SK-N-SH treated with all-trans-retinoic acid at 6 μM for 48 hours (cell line): ENCODE measurements around the gene PLEKHG3.

Experiments used
- ATAC-seq: fragments of 200-7000 bp; cut with Tn5 transposase; 3 replicates; pipeline ENCODE4 v1.9.1; 2020; ENCODE audit warnings: mild to moderate bottlenecking, moderate library complexity
- BACH2 ChIP-seq: fragments of 250-450 bp; sonication (Bioruptor Pico); IDR thresholded peaks from 2 replicates; pipeline ENCODE4 v1.9.0; 2021; ENCODE audit warnings: mild to moderate bottlenecking, borderline replicate concordance
- CSRNP3 ChIP-seq: fragments of 250-450 bp; sonication (Bioruptor Pico); IDR thresholded peaks from 2 replicates; pipeline ENCODE4 v1.5.1; 2021; ENCODE audit warnings: mild to moderate bottlenecking, moderate library complexity
- OSR1 ChIP-seq: fragments of 250-450 bp; sonication (Bioruptor Pico); IDR thresholded peaks from 2 replicates; pipeline ENCODE4 v1.8.0; 2022; ENCODE audit warnings: moderate library complexity, mild to moderate bottlenecking, inconsistent platforms
- POU6F1 ChIP-seq: fragments of 250-450 bp; sonication (Bioruptor Pico); IDR thresholded peaks from 2 replicates; pipeline ENCODE4 v1.8.0; 2021; ENCODE audit warnings: low read depth, mild to moderate bottlenecking, moderate library complexity, borderline replicate concordance
- SNAI2 ChIP-seq: fragments of 250-450 bp; sonication (Bioruptor Pico); IDR thresholded peaks from 2 replicates; pipeline ENCODE4 v1.5.0; 2020; ENCODE audit warnings: mild to moderate bottlenecking, moderate library complexity
- TCF4 ChIP-seq: fragments of 250-450 bp; sonication (Bioruptor Pico); IDR thresholded peaks from 2 replicates; pipeline ENCODE4 v1.8.0; 2021; ENCODE audit warnings: mild to moderate bottlenecking, moderate library complexity, borderline replicate concordance
- TOX ChIP-seq: fragments of 250-450 bp; sonication (Bioruptor Pico); IDR thresholded peaks from 2 replicates; pipeline ENCODE4 v1.8.0; 2021; ENCODE audit warnings: mild to moderate bottlenecking, moderate library complexity, borderline replicate concordance
- TSHZ2 ChIP-seq: fragments of 250-450 bp; sonication (Bioruptor Pico); IDR thresholded peaks from 2 replicates; pipeline ENCODE4 v1.5.0; 2020; ENCODE audit warnings: mild to moderate bottlenecking, moderate library complexity
- ZFP3 ChIP-seq: fragments of 250-450 bp; sonication (Bioruptor Pico); IDR thresholded peaks from 2 replicates; pipeline ENCODE4 v1.5.0; 2020; ENCODE audit warnings: mild to moderate bottlenecking, moderate library complexity
- ZNF70 ChIP-seq: fragments of 450-650 bp; formaldehyde crosslinking; IDR thresholded peaks from 2 replicates; pipeline ENCODE4 v1.5.0; 2020; ENCODE audit warnings: mild to moderate bottlenecking, moderate library complexity
- TF ChIP-seq, protein P1 (sequence below): fragments of 250-450 bp; sonication (Bioruptor Pico); IDR thresholded peaks from 2 replicates; pipeline ENCODE4 v1.5.1; 2020; ENCODE audit warnings: low read depth, mild to moderate bottlenecking, moderate library complexity

The PLEKHG3 gene

DNA sequence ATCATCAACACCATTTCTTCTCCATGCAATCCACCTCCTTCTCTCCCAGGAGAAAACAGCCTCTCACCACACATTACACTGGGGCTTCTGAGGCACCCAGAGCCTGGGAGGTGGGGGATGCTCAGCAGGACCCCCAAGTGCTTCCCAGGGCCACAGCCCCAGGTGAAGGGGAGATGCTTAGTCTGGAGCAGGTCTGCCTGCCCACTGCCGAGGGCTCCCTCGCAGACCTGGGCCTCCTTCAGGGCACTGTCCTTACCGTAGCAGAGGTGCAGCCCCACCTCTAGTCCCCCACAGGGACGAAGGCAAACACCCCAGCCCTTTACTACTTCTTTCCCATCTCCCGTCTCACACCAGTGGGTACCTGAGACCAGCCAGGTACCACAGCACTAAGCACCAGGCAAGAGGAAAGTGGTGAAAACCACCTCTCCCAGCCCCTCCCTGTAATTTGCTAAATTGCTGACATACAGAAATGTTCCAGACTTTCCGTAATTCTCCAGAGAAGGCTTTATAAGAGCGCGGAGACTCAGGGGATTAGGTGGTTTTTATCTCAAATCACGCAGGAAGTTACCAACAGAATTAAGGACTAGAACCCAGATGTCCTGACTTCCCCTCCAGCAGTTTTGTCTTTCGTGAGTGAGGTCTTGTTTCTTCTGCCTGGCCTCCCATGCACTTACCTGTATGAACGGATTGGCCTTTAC lies 59.0 kb downstream of the PLEKHG3 start (continued):
- TF ChIP-seq, protein P1, sequence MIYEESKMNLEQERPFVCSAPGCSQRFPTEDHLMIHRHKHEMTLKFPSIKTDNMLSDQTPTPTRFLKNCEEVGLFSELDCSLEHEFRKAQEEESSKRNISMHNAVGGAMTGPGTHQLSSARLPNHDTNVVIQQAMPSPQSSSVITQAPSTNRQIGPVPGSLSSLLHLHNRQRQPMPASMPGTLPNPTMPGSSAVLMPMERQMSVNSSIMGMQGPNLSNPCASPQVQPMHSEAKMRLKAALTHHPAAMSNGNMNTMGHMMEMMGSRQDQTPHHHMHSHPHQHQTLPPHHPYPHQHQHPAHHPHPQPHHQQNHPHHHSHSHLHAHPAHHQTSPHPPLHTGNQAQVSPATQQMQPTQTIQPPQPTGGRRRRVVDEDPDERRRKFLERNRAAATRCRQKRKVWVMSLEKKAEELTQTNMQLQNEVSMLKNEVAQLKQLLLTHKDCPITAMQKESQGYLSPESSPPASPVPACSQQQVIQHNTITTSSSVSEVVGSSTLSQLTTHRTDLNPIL (CRISPR knock-in tag): no peak
- TF ChIP-seq SNAI2 (CRISPR knock-in tag): no peak
- TF ChIP-seq, all 23 proteins: peak for 0

DNA sequence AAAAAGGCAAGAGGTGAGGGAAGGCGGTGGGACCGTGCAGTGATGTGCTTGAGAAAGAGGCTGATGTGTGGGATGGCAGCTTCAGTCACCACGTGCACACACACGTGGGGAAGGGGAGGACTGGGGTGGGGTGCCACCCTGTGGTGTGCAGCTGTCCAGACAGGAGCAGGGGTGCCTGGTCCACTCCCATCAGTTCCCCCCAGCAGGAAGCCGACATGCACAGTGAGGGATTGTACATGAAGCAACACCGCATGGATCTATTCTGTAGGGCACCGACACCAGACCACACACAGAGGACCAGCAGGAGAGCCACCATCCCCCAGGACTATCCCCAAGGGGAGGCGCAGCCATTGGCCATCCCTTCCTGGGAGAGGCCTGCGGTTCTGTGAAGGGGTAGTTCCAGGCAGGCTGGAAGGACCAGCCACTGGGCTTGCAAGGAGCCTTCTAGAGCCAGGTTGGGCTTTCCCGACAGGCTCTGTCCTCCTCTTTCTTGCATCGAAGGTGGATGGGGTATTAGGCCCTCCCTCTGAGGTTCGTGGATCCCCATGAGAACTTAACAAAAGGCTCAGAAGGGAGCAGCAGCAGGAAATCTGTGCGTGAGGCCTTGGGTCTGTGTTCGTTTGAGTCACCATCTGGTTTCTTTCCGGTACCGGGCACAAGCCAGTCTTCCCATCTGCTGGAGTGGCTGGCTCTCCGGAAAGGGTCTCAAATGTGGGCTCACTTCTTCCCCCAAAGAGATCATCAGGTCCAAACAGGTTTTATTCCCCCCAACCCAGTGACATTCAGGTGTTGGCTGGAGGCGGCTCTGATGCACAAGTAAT lies 59.8 kb downstream of the PLEKHG3 start:
- no peak for TF ChIP-seq TOX (CRISPR knock-in tag)
- no peak for TF ChIP-seq SNAI2 (CRISPR knock-in tag)
- TF ChIP-seq OSR1 (CRISPR knock-in tag): no peak
- TF ChIP-seq, protein P1 (CRISPR knock-in tag): no peak
- TF ChIP-seq POU6F1: no peak
- TF ChIP-seq ZNF70 (CRISPR knock-in tag): no peak
- no peak for TF ChIP-seq BACH2 (CRISPR knock-in tag)
- TF ChIP-seq TSHZ2: no peak
- TF ChIP-seq, all 23 proteins: peak for 0
- no peak for ATAC-seq

DNA sequence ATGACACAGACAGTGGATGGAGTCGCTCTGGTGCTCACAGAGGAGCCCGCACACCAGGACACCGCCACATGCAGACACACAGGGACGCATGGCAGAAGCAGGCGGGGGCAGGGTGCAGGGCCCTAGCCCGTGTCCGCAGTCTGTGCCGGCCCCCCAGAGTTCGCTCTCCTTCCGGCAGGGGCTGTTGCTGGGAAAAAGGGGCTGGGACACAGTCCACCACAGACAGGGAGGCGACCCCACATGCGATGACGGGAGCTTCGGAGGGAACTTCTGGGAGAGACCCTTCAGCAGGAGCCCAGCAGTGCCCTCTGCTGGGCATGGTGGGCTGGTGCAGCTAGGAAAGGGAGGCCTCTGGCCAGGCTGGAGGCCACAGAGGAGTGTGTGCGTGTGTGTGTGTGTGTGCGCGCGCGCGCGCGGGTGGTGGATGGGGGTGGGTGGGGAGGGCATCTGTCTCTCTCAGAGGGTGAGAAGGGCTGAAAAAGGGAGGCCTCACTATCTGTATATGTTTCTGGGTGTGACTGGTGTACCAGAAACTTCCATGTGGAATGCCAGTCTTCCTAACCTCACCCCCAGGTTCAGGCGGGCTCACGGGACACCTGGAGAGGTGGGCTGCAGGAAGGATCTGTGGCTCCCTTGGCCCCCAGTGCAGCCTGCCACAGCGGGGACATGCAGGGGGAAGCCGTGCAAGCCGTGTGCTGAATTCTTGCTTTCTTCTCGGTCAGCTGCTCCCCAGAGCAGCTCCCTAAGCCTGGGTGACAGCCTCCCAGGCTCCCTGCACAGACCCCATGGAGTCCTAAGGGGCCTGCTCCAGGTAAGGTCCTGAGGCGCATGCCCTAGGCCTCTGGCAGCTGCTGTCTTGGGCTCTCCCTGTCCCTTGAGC lies 60.7 kb downstream of the PLEKHG3 start:
- ATAC-seq: peak; percentile 80
- TF ChIP-seq ZFP3 (0 out of 2 replicates have a peak, but pooled peaks have one; percentile 34), CSRNP3 (CRISPR knock-in tag) (no peak), TOX (CRISPR knock-in tag) (no peak), TCF4 (peak; percentile 14; the same call in 1 of the 2 replicates)
- TF ChIP-seq, protein P1 (CRISPR knock-in tag): no peak

DNA sequence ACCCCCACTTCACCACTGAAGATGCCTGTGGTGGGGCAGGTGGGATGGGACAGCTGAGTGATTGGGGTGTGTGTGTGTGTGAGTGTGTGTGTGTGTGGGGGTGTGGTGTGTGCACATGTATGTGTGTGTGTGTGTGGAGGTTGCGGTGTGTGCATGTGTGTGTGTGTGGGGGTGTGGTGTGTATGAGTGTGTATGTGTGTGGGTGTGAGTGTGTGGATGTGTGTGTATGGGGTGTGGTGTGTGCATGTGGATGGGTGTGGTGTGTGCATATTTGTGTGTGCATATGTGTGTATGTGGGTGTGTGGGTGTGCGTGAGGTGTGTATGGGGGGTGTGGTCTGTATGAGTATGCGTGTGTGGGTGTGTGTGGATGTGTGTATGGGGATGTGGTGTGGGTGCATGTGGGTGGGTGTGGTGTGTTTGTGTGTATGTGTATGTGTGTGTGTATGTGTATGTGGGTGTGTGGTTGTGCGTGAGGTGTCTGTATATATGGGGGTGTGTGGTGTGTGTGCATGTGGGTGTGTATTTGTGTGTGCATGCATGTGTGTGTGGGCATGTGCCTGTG lies 61.6 kb downstream of the PLEKHG3 start:
- no peak for TF ChIP-seq OSR1 (CRISPR knock-in tag)
- TF ChIP-seq, all 23 proteins: peak for 0
- no peak for ATAC-seq
